HG02642 (cell line): ENCODE data around the gene RIT2.

Experiments used
- ATAC-seq: cut with Tn5 transposase; IDR thresholded peaks from one replicate; pipeline ENCODE4 v1.9.1; 2021; ENCODE audit warnings: mild to moderate bottlenecking; ENCODE audit not compliant: unreplicated experiment, poor library complexity

The RIT2 gene

GRCh38 chr18:43092539-43092938 is 22.9 kb downstream of the RIT2 start:
- no peak for ATAC-seq

GRCh38 chr18:43081396-43081795 is 34.1 kb downstream of the RIT2 start:
- ATAC-seq: no peak

- ATAC-seq: no peak
These were observed 34.8 kb downstream of the RIT2 start for GRCh38 chr18:43080671-43081070.

- ATAC-seq: no peak
These were observed 36.1 kb downstream of the RIT2 start for GRCh38 chr18:43079422-43079821.

- ATAC-seq: no peak
These were observed 36.9 kb downstream of the RIT2 start for GRCh38 chr18:43078478-43079092.

- ATAC-seq: no peak
These were observed 37.8 kb downstream of the RIT2 start for GRCh38 chr18:43077510-43078308.

GRCh38 chr18:43073771-43074170 is 41.7 kb downstream of the RIT2 start:
- no peak for ATAC-seq

- ATAC-seq: no peak
These were observed 46.7 kb downstream of the RIT2 start for GRCh38 chr18:43068781-43069180.

- no peak for ATAC-seq
These were observed 47.9 kb downstream of the RIT2 start for GRCh38 chr18:43067570-43067969.

- no peak for ATAC-seq
These were observed 53.7 kb downstream of the RIT2 start for GRCh38 chr18:43061816-43062215.

GRCh38 chr18:43061318-43061717 is 54.2 kb downstream of the RIT2 start:
- no peak for ATAC-seq

- no peak for ATAC-seq
These were observed 55.5 kb downstream of the RIT2 start for GRCh38 chr18:43060020-43060419.

GRCh38 chr18:43054815-43055519 is 60.5 kb downstream of the RIT2 start:
- ATAC-seq: no peak

GRCh38 chr18:43049021-43049420 is 66.5 kb downstream of the RIT2 start:
- no peak for ATAC-seq

- ATAC-seq: no peak
These were observed 69.2 kb downstream of the RIT2 start for GRCh38 chr18:43046322-43046721.

- ATAC-seq: no peak
These were observed 71.9 kb downstream of the RIT2 start for GRCh38 chr18:43043626-43044025.

- no peak for ATAC-seq
These were observed 75.2 kb downstream of the RIT2 start for GRCh38 chr18:43040281-43040680.

- no peak for ATAC-seq
These were observed 80.6 kb downstream of the RIT2 start for GRCh38 chr18:43034683-43035500.

- no peak for ATAC-seq
These were observed 84.3 kb downstream of the RIT2 start for GRCh38 chr18:43031169-43031568.

- no peak for ATAC-seq
These were observed 86.1 kb downstream of the RIT2 start for GRCh38 chr18:43029414-43029813.

- ATAC-seq: no peak
These were observed 92.6 kb downstream of the RIT2 start for GRCh38 chr18:43022874-43023273.
